Activated gamma-delta T cell treated with Interleukin-2 at 50 U/mL for 16 hours (primary cell): ENCODE measurements around the gene NCSTN.

Experiments used
- DNase-seq: peaks from one replicate; pipeline ENCODE4 v3.0.0-alpha.2; 2020

The NCSTN gene

DNA sequence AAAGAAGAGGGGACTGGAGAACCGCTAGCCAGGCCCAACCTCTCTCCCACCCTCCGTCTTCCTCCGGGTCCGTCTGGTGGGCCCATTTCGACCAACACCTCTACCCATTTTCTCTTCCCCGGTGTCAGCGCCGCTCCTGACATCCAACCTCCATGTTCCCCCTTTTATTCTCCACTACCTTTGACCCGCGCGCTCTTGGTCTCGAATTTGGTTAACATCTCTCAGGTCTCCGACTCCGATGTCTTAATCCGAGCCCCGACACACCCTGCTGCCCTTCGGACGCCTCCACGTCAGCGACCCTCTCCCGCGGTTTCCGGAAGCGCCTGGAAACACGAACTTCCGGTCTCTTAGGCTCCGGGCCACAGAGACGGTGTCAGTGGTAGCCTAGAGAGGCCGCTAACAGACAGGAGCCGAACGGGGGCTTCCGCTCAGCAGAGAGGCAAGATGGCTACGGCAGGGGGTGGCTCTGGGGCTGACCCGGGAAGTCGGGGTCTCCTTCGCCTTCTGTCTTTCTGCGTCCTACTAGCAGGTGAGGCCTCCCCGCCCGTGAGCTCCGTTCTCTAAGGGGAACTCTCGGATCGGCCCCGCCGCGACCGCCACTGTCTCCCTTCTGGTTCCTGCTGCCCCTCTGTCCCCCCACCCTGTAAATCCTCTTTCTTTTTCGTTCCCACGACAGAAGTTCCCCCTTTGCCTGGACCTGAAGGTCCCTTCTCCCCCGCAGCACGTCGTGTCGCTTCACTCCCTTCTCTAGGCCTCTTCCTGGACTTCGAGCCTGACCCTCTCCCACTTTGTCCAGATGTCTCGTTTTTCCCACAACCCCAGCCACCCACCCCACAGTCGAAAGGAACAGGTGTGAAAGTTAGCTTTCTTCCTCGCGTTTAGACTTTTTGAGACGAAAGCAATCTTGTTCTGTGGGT, at the start of gene NCSTN, which contains the start of gene COPA:
Gene NCSTN (plus strand): TSS at position 431 of the 917 bp plus-strand sequence. CDS start 14 bp downstream, at position 445.
Gene COPA (minus strand): TSS at position 298 of the 917 bp plus-strand sequence. CDS start 80 bp downstream, at position 218.
- peak; percentile 88 for DNase-seq

DNA sequence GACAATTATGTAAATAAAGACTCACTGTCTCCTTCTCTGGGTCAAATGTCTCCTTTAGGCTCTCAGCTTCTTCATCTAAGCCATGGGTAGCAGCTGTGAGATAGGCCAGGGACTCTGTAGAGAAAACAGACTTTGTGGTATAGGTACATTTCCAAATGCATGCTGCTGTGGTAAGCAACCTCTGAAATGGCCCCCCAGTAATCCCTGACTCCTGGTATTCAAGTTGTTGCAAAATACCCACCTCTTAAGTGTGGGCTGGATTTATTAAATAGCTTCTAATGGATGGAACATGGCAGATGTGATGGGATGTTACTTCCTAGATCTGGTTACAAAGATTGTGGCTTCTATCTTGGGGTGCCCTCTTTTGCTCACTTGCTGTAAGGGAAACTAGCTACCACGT, 47.1 kb upstream of the NCSTN start:
- no peak for DNase-seq

DNA sequence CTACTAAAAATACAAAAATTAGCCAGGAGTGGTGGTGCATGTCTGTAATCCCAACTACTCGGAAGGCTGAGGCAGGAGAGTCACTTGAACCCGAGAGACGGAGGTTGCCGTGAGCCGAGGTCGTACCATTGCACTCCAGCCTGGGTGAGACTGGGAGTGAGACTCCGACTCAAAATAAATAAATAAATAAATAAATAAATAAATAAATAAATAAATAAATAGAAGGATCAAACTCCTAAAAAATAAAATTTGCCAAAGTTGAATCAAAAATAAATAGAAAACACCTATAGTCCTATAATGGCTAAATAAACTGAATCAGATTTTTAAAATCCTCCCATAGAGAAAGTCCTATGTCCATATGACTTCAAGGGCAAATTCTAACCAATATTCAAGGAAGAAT, 43.0 kb upstream of the NCSTN start:
- DNase-seq = no peak

DNA sequence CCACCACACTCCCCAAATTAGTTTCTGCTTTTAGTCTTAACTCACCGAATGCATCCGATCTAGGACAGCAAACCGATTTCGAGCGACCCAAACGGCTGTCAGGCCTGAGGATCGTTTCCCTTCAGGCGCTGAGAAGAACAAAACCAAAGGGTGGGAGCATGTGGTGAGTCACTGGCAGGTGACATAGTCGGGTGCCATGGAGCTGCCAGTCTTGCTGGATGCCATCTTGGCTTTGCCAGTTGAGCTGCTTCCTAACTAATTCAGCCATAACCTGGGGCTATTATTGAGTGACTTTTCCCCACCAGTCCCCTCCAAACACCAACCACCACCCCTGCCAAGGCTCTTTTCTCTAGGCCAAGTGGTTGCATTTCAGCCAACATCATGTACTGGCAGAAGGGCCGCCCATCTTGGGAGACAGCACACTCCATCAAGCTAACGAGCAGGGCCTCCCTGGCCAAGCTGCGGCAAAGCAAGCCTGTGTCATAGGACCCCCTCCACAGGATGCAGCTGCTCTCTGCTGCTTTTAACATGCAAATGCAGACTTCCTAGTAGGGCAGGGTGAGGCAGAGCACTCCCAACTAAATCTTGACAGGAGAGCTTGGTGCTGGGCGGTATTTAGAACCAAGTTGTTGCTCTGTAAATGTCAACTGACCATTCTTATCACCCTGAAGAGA, 35.9 kb upstream of the NCSTN start:
- no peak for DNase-seq

DNA sequence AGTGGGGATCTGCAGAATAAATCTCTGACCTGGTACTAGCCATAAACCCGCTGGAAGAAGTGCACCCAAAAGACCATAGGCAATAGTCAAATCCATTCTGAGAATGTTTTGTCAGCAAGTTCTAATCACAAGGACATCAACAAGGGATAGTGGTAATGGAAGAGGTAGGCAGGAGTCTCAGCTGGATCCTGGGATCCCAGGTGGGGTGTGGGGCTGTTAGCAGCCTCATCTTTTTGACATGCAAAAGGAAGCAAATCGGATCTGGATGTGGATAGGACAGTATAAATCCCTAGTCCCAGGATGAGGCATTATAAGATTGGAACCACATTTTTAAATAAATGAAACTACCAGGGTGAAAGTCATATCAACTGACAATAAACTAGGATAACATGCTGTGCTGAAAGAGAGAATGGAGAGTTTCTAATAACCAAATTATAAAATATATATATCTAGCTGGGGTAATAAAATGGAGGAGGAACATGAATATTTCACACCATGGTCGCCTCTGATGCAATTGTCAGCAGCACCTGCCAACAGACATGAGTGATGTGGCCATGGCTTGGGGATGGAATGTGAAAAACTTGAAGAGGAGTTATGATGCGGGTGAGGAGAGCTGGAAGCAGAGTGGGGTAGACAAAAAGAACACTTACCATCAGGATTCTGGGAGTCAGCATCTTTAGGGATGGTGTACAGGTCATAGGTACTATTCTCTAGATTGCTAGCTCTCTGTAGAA, 34.6 kb upstream of the NCSTN start:
- no peak for DNase-seq

DNA sequence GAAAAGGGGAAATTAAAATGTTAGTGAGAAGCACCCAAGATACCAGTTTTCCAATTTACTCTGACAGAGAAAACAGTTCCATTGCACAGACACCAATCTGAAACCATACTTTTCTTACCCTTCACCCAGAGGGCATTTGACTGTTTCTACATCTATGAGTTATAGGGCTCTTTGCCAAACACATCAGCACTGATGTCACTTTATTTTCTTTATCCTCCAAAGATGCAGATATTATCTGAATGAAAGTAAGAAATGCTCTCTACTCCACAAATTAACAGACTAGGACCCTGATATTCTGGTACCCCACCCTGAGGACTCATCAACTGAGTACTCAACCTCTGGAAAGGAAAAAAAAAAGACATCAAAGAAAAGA, 34.0 kb upstream of the NCSTN start:
- DNase-seq = no peak

DNA sequence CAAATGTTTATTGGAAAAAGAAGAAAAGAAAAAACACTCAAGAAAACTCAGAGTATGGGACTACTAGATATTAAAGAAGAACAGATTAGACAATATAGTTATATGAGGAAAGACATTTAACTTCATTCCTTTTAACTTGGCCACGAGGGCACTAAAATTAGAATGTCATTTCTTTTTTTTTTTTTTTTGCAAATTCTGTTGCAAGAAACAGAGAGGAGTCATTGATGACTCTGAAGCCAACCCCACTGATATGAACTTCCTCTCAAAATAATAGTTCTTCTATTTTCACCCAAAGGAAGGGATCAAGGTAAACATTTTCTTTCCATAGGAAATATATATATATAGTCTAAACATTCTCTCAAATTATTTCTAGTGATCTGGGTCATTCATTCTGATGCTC, 33.6 kb upstream of the NCSTN start:
- DNase-seq = no peak

DNA sequence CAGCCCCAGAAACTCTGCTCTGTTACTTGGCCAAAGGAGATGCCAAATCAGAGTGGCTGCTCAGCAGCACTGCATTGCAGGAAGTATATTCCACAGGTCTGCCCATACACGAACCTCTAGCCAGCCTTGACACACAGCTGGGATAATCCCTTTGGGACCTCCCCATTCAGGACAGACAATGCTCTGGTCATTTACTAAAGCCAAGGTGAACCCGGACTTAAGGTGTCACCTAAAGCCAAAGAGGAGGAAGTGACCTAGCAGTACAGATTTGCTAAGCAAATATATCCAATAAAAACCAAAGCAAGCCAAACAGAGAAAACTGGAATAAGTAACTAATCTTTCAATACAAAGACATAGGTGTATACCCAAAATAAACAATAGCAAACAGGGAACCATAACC, 27.8 kb upstream of the NCSTN start:
- DNase-seq = no peak

DNA sequence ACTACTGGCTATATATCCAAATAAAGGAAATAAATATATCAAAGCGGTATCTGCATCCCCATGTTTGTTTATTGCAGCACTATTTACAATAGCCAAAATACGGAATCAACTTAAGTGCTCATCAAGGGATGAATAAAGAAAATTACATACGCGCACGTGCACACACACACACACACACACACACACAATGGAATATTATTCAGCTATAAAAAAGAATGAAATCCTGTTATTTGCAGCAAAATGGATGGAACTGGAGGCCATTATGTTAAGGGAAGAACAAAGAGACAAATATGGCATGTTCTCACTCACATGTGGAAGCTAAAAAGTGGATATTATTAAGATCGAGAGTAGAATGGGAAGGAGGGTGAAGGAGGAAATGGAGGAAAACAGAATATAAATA, 20.4 kb upstream of the NCSTN start:
- no peak for DNase-seq

DNA sequence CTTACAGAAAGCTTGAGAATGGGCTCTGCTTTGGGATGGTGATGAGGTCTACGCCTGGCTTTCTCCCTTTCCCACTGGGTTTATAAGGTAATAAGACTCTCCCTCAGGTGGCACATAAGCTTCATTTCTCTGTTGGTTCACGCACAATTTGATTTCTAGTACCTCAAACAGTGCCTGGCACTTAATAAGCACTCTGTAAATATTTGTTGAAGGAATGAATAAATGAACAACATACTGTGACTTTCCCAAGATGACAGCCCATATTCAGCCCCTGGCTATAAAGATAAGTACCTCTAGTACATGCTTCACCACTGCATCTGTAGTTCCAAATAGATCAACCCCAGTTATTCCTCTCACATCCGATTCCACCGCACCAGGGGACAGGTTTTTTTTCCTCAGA, 17.9 kb upstream of the NCSTN start:
- no peak for DNase-seq

DNA sequence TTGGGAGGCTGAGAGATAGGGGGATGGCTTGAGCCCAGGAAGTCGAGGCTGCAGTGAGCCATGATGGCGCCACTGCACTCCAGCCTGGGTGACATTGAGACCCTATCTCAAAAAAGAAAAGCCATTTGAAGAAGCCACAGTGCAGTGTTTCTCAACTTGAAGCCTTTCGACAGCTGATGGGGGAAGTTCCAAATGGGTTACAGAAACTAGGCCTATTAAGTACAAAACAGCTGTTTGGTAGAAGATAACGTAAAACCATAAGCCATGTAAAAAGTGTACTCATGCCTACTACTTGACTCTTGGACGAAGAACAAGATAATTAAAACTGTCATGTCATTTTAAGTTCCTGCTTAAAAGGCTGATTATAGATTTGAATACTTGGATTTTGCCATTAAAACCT, 16.8 kb upstream of the NCSTN start:
- no peak for DNase-seq

DNA sequence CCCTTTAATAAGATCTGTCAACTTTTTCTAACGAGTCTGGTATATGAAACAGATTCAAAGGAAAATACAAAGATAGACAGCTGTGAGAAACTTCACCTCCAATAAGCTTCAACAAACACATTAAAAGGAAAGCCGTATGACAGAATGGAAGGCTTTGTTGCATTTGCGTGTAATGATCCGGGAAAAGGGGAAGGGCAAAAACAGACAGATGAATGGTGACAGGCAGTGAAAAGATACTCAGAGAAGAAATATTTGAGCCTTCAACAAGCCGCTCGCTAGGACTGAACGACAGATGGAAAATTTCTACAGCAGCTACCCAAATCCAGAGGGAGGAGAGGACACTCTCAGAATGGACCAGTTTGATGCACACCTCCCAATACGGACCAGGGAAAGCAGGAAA, 15.0 kb upstream of the NCSTN start:
- no peak for DNase-seq

DNA sequence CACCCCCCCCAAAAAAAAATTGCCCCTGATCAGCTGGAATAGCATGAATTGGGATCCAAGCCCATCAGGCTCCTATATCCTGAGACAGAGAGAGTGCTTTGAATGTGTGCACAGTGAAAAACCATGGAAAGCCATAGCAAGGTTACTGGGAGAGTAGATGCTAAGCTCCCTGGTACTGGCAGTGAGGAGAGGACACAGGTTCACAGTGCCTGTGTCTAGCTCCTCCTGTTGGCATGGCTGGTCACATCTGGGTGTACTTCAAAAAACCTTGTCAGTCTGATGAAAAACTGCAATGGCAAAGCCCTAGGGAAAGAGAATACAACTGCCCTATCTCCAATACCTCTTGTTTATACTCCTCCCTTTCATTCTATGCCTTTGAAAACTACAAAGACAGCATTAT, 13.1 kb upstream of the NCSTN start:
- no peak for DNase-seq

DNA sequence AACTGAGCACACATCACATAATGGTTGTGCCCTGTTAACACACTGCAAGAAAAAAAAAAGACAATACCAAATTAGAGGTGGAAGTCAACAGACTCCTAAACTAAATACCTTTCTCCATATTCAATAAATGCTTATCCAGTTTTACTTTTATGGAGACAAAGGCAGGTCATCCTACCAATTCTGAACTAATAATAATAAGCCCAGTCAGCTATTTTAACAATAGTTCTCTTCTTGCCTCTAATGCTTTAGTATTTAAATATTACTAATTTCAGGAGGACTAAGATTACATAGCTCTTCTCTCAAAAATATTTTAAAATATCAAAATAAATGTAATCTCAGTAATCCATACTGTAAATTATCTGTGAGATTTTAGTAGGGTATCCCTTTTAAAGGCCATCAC, 10.7 kb upstream of the NCSTN start:
- no peak for DNase-seq

DNA sequence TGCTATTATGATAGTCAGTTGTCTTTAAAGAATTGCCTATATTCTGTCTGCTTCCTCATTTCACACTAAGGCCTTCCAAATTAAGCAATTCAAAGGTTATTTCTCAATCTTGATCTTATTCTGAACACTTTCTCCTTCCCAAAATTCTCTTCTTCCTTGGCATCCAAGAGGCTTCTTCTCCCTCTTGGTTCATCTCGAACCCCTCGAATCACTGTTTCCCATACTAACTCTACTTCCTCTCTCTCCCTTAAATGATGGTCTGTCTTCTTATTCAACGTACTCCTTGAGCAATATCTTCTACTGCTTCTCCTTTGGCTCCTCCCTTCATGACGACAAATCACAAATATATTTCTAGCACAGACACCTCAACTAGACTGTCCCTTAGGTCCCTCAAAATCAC, 4.6 kb upstream of the NCSTN start:
- DNase-seq = no peak

DNA sequence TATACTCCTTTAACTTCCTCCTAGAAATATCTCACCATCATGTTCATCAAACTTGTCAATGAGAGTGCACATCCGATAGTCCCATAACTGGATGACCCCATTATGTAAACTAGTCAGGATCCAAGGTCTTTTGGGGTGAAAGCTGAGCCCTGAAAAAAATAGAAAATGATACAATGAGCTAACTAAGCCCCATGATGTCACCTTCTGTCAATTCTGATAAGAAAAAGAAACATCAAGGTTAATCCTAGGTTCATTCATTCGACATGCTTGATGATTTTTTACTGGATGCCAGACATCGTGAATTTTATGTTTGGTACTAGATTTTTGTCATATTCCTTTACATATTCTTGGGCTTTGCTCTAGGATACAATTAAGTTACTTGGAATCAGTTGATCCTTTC, 3.0 kb upstream of the NCSTN start:
- no peak for DNase-seq

DNA sequence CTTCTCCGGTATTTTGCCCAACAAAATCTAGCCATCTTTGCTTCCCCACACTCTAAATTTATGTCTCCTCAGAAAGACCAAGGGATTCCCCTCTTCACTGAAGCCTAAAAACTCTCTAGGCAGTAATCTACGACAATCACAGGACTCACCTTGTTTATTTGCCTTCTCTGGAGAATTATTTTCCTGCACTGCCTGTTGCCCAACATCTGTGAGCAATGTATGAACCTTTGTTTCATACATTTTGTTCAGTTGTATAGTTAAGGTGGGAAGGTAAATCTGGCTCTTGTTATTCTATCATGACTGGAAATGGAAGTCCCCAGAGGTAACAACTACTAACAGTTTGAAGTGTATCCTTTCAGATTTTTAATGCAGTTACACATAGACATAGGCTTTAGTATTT, 2.3 kb upstream of the NCSTN start:
- no peak for DNase-seq

DNA sequence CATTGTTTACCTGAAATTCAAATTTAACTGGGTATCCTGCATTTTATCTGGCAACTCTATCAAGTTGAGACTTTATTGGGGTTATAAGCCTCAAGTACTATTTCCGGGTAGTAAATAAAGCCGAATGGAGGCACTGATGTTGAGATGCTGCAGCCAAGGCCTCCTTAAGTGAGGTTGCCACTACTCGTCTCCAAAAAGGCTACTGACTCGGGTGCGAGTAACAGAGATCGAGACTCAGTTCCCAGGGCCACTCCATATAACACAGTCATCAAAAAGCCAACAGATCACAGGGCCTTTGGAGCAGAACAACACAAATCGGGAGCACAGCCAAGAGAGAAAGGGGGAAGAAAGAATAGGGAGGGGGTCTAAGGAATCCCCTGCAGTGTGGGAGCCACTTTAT, 657 bp upstream of the NCSTN start:
- no peak for DNase-seq

DNA sequence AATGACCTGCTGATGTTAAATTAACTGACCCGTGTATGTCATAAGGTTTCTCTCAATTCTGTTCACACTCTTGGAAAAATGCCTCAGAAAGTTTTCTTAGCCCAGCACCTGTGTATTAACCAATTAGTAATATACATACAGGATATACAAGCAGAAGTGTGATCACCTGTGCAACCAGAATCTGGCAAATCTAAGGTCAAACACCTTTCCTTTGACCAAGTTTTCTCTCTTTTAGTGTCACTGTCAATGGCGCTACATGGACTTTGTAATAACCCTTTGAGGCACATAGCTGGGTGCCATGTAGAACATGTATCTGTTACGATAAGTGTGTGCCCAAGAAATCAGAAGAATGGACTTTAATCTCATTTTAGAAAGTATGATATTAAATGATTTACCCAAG, 1.1 kb downstream of the NCSTN start:
- DNase-seq = no peak

DNA sequence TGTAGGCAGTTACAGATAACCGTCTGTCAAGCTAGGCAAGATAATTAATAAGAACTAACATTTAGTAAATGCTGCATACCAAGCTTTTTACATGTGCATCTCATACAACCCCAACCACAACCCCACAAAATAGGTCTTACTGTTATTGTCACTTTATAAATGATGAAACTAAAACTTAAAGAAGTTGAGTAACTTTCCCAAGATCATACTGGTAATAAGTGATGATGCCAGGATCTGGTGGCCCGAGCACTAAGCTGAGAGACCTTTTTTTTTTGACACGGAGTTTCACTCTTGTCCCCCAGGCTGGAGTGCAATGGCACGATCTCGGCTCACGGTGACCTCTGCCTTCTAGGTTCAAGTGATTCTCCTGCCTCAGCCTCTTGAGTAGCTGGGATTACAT, 1.8 kb downstream of the NCSTN start:
- DNase-seq = no peak

DNA sequence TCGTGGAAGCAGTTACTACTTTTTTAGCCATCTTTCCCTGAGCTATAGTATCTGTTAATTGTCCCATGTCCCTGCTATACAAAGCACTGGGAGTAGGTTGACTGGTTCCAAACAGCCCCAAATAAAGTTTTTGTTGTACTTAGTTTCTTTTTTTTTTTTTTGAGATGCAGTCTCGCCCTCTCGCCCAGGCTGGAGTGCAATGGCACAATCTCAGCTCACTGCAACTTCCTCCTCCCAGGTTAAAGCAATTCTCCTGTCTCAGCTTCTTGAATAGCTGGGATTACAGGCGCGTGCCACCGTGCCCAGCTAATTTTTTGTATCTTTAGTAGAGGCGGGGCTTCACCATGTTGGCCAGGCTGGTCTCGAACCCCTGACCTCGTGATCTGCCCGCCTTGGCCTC, 3.3 kb downstream of the NCSTN start:
- DNase-seq = no peak

DNA sequence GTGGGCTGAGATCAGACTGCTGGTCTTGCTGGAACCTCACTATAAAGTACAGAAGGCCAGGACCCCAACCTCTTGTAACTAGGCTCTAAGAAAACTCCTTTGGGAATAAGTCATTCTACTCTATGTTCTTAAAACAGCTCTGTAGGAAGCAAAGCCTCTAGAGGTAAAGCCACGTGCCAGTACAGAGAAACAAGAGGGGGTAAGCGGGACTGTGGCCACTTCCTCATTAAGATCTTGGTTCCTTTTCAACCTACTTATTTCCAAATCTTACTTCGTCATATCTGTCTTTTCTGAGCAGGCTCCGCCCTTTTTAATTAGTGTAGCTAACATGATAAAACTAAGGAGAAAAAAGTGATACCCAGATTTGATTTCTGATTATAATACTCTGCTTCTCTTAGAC, 3.8 kb downstream of the NCSTN start:
- no peak for DNase-seq

DNA sequence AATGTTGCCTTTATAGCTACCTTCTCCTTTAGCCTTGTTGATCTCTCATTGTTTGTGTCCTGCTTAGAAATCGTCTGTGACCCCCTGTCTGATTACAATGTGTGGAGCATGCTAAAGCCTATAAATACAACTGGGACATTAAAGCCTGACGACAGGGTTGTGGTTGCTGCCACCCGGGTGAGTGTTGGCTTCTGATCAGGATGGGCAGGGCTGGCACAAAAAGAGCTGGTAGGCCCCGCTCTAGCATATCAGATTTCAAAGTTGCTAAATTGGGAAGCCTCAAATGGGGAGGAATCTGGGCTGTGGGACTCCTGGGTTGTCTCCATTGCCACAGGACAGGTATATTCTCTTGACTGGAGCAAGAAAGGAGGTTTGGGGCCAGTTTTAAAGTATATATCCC, 8.4 kb downstream of the NCSTN start:
- DNase-seq = no peak

DNA sequence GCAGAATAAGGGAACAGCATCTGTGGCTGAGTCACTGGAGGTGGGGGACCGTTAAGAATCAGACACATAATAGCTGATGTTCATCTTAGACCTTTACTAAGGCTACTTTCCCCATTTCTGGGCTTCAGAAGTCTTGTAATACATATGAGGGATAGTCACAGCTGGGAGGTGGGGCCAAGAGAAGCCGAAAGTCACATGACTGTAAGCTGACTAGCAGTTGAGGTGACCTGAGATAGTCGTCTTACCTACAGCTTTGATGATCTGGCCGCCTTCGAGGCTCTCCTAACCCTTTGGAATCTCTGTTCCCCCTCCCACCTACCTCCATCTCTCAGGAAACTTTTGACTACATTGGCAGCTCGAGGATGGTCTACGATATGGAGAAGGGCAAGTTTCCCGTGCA, 9.4 kb downstream of the NCSTN start:
- DNase-seq = no peak
